Esophagus (tissue), 2 donors: ENCODE results near the gene CROCC. TPM values are rescaled to one million over a fixed set of nuclear protein-coding genes. Genes with fewer than 3 reads are reported as not detected.
"Not testable (repeated sequence)": the region's sequence is repeated elsewhere in the genome, so short reads cannot be mapped to it uniquely, and the experiment has no call there.

Experiments used
- H3K27ac ChIP-seq, 2 donors: one replicate each; pipeline ENCODE4 v1.5.1; 2013; ENCODE audit warnings: low read depth in 2 of 2, mild to moderate bottlenecking in 2 of 2, inconsistent platforms in 1 of 2, low read length in 1 of 2, moderate library complexity in 1 of 2
- H3K27me3 ChIP-seq, 2 donors: one replicate each; pipeline ENCODE4 v1.6.1; 2013; ENCODE audit warnings: low read length in 2 of 2, control low read depth in 1 of 2, mild to moderate bottlenecking in 1 of 2; ENCODE audit not compliant: insufficient read depth in 2 of 2, control insufficient read depth in 1 of 2
- H3K36me3 ChIP-seq, 2 donors: one replicate each; pipeline ENCODE4 v1.6.1; 2013; ENCODE audit warnings: low read length in 1 of 2; ENCODE audit not compliant: control insufficient read depth in 2 of 2, insufficient read depth in 2 of 2
- H3K4me1 ChIP-seq, 2 donors: one replicate each; pipeline ENCODE4 v1.6.1; 2013; ENCODE audit warnings: low read length in 1 of 2; ENCODE audit not compliant: control insufficient read depth in 2 of 2, insufficient read depth in 2 of 2
- H3K4me3 ChIP-seq, 2 donors: one replicate each; pipeline ENCODE4 v1.5.1; 2013; ENCODE audit warnings: low read length in 2 of 2, mild to moderate bottlenecking in 2 of 2, low read depth in 1 of 2, moderate library complexity in 1 of 2
- H3K9me3 ChIP-seq, 2 donors: one replicate each; pipeline ENCODE4 v1.6.1; 2013; ENCODE audit warnings: mild to moderate bottlenecking in 2 of 2, low read depth in 1 of 2, low read length in 1 of 2, moderate library complexity in 1 of 2; ENCODE audit not compliant: control insufficient read depth in 2 of 2, insufficient read depth in 1 of 2
- WGBS, 2 donors: extraction: QIAGEN DNeasy Blood & Tissue Kit; methylation state at CpG; one replicate each; pipeline ENCODE4 v1.1.7; 2013; 5-methylcytosine and 5-hydroxymethylcytosine counted together
- polyA plus RNA-seq, 2 donors: library from polyadenylated mRNA; stranded (reverse); fragments of 200-250 nt; gene quantifications; one replicate each; pipeline ENCODE4 v1.2.3, GENCODE V29; 2013
- donor health status: healthy with polysubstance abuse.
- donor health status: Bipolar disorder and iron deficiency.

CROCC gene
- polyA plus RNA-seq, 2 donors = 15.5 to 64.1 TPM

DNA sequence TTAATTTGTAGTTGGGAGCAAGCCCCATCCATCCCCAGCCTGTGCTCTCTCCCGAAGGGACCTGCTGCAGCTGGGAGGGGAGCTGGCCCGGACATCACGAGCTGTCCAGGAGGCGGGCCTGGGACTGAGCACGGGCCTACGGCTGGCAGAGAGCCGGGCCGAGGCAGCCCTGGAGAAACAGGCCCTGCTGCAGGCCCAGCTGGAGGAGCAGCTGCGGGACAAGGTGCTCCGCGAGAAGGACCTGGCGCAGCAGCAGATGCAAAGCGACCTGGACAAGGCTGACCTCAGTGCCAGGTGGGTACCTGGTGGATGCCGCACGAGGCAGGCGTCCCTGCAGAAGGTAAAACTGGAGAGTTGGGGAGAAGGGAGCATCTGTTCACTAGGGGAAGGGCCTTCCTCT is 14.8 kb downstream of the CROCC start:
- peaks cover 0 to 12% of the 10 kb centered on the region in 2 donors for H3K36me3 ChIP-seq
- H3K4me1 ChIP-seq, H3K27me3 ChIP-seq, H3K9me3 ChIP-seq, H3K4me3 ChIP-seq, H3K27ac ChIP-seq: not testable (repeated sequence)
- WGBS, 2 donors = 86 to 92% methylated on average over 16 of the region's 16 CpGs

GRCh38 chr1:16938351-16939321 is 16.9 kb downstream of the CROCC start:
- Histone ChIP-seq H3K36me3 (peaks cover 0 to 18% of the 10 kb centered on the region in 2 donors), H3K4me1 (no peaks in the 10 kb centered on the region), H3K27ac (no peak overlapping the region), H3K9me3 (no peaks in the 10 kb centered on the region), H3K27me3 (no peaks in the 10 kb centered on the region), H3K4me3 (no peak overlapping the region)
- WGBS, 2 donors = 81 to 84% methylated on average over 50 to 51 of the region's 51 CpGs

DNA sequence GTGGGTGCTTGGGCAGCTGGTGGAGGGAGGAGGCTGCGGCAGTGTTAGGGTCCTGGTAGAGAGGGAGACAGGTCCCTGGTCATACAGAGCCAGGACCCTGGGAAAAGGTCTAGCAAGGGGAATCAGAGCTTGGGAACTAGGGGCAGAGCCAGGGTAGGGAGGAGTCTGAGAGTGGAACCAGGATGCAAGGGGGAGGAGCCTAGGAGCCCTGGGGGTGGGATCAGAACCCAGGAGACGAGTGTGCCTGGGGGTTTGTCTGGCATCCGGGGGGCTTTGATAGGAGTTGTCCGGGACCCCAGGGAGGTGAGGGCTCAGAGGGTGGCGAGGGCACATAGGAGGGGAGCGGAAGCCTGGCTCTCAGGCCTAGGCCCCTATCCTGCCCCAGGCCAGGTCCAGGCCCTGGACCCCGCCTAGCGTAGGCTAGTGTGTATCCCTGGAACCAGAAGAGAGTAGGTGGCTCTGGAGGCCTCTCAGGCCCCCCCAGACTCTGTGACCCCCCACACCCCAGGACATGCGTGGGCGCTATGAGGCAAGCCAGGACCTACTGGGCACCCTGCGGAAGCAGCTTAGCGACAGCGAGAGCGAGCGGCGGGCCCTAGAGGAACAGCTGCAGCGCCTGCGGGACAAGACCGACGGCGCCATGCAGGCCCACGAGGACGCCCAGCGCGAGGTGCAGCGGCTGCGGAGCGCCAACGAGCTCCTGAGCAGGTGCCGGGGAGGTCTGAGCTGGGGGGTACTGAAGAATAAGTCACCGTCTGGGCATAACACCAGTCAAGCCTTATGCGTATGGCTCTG is 17.9 kb downstream of the CROCC start:
- not testable (repeated sequence) for H3K4me3 ChIP-seq, H3K4me1 ChIP-seq, H3K27ac ChIP-seq, H3K9me3 ChIP-seq, H3K27me3 ChIP-seq
- peaks cover 0 to 23% of the 10 kb centered on the region in 2 donors for H3K36me3 ChIP-seq
- WGBS, 2 donors = 93 to 95% methylated on average over 32 of the region's 32 CpGs

DNA sequence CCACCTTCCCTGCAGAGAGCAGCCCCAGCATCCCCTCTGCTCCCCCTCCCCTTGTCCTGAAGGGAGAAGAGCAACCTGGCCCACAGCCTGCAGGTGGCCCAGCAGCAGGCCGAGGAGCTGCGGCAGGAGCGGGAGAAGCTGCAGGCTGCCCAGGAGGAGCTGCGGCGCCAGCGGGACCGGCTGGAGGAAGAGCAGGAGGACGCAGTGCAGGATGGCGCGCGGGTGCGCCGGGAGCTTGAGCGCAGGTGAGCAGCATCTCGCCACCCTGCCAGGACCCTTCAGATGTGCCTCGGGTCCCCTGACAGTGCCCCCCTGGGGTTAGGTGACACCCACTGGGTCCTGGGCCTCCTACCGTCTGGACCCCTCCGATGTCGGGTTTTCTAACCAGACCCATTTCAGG is 22.3 kb downstream of the CROCC start:
- H3K27ac ChIP-seq = no peak overlapping the region
- H3K4me1 ChIP-seq = no peaks in the 10 kb centered on the region
- WGBS, 2 donors = 91 to 94% methylated on average over 19 of the region's 19 CpGs
- no peaks in the 10 kb centered on the region for H3K9me3 ChIP-seq
- H3K36me3 ChIP-seq = peaks cover 0 to 20% of the 10 kb centered on the region in 2 donors
- H3K27me3 ChIP-seq = no peaks in the 10 kb centered on the region
- H3K4me3 ChIP-seq = no peak overlapping the region

DNA sequence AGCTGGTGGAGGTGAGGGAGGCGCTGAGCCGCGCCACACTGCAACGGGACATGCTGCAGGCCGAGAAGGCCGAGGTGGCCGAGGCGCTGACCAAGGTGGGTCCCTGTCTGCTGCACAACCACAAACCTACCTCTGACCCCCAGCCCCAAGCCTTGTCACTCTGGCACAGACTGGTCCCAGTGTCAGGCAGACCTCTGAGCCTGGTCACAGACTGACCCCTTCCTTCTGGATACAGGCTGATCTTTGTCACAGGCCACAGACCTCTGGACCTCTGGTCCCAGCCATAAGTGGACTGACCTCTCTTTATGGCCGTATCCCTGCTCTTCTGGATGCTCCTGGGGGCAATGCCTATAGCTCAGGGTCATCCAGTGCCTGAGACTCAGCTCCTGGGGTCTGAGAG is 23.8 kb downstream of the CROCC start:
- WGBS, 2 donors = 86 to 94% methylated on average over 8 to 9 of the region's 9 CpGs
- H3K36me3 ChIP-seq = peaks cover 0 to 20% of the 10 kb centered on the region in 2 donors
- H3K27ac ChIP-seq = not testable (repeated sequence)

DNA sequence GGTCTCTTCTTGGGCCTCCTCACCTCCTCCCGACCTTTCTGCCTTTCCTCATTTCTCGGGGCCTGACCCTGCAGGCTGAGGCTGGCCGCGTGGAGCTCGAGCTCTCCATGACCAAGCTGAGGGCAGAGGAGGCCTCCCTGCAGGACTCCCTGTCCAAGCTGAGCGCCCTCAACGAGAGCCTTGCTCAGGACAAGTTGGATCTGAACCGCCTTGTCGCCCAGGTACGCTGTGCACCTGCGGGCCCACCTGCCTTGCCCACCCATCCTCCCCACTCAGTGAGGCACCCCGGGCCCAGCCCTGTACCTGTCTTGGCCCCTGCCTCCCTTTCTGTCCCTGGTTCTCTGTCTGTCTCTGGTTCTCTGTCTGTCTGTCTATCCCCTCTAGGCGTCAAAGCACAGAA is 24.5 kb downstream of the CROCC start:
- H3K36me3 ChIP-seq = peaks cover 0 to 20% of the 10 kb centered on the region in 2 donors
- H3K27ac ChIP-seq, H3K27me3 ChIP-seq, H3K9me3 ChIP-seq, H3K4me1 ChIP-seq, H3K4me3 ChIP-seq: not testable (repeated sequence)
- 89 to 92% methylated on average over 8 to 12 of the region's 13 CpGs for WGBS, 2 donors

More for the DNA sequence above, 23.8 kb downstream of the CROCC start:
- H3K4me1 ChIP-seq, H3K4me3 ChIP-seq, H3K27me3 ChIP-seq, H3K9me3 ChIP-seq: not testable (repeated sequence)

GRCh38 chr1:16946646-16947045 is 24.9 kb downstream of the CROCC start:
- no peaks in the 10 kb centered on the region for H3K27me3 ChIP-seq
- H3K36me3 ChIP-seq = peaks cover 0 to 20% of the 10 kb centered on the region in 2 donors
- H3K4me3 ChIP-seq = no peak overlapping the region
- 89 to 93% methylated on average over 19 of the region's 19 CpGs for WGBS, 2 donors
- peaks cover 0 to 2% of the 10 kb centered on the region in 2 donors for H3K4me1 ChIP-seq
- no peaks in the 10 kb centered on the region for H3K9me3 ChIP-seq
- no peak overlapping the region for H3K27ac ChIP-seq

DNA sequence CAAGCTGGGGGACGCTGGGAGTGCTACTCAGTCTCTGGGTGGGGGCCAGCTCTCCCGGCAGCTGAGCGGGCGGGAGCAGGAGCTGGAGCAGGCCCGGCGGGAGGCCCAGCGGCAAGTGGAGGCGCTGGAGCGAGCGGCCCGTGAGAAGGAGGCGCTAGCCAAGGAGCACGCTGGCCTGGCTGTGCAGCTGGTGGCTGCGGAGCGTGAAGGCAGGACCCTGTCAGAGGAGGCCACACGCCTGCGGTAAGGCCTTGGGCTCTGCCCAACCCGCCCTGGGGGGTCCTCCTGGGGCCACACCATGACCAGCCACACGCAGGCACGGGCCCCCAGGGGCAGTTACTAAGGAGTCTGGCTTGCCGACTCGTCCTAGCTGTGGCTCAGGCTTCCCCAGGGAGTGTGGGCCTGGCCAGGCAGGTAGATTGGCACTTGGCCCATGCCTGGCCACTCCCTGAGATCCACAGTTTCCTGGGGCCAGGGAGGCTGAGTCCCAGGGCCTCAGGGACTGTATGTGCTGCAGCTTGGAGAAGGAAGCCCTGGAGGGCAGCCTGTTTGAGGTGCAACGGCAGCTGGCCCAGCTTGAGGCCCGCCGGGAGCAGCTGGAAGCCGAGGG is 26.7 kb downstream of the CROCC start:
- peaks cover 0 to 16% of the 10 kb centered on the region in 2 donors for H3K36me3 ChIP-seq
- 48 to 54% methylated on average over 26 of the region's 26 CpGs for WGBS, 2 donors
- H3K9me3 ChIP-seq, H3K4me1 ChIP-seq, H3K27me3 ChIP-seq, H3K4me3 ChIP-seq: not testable (repeated sequence)
- peak overlapping the region; percentile 58 to 77 for H3K27ac ChIP-seq

- not testable (repeated sequence) for H3K9me3 ChIP-seq, H3K4me1 ChIP-seq, H3K36me3 ChIP-seq, H3K4me3 ChIP-seq, H3K27me3 ChIP-seq
- WGBS, 2 donors = 37 to 44% methylated on average over 7 of the region's 7 CpGs
- peak overlapping the region; percentile 29 to 58 for H3K27ac ChIP-seq
Measured at GRCh38 chr1:16949026-16949425, 27.3 kb downstream of the CROCC start.
